ENCODE data around the gene GATAD1. TPM values are rescaled to one million over a fixed set of nuclear protein-coding genes. Genes with fewer than 3 reads are reported as not detected.
"Not testable (repeated sequence)": the region's sequence is repeated elsewhere in the genome, so short reads cannot be mapped to it uniquely, and the experiment has no call there.

Gene GATAD1
- total RNA-seq, 2 donors from 2014 or later: 44.0 to 72.3 TPM

- TF ChIP-seq CTCF (IDR thresholded peaks at IDR 0.05): no peak
- H3K9me3 ChIP-seq: no peaks in the 10 kb centered on the region
- H3K4me1 ChIP-seq (ENCODE audit: control insufficient read depth in 1 of 2, low read depth in 2 of 2): no peaks in the 10 kb centered on the region
- no peaks in the 10 kb centered on the region for H3K27me3 ChIP-seq (replicated peaks; ENCODE audit: insufficient read depth)
- no peak for DNase-seq (ENCODE audit: low spot score)
- ATAC-seq (ENCODE audit: insufficient number of reproducible peaks, low FRiP score, low read depth): no peak
- H3K4me3 ChIP-seq: no peak overlapping the region
- H3K27ac ChIP-seq: no peak overlapping the region
- peaks cover 4% of the 10 kb centered on the region for H3K36me3 ChIP-seq
Measured at GRCh38 chr7:92404170-92404614, 43.1 kb upstream of the GATAD1 start.

- no peak for DNase-seq (ENCODE audit: low spot score)
- Histone ChIP-seq H3K4me1 (ENCODE audit: control insufficient read depth in 1 of 2, low read depth in 2 of 2) (no peaks in the 10 kb centered on the region), H3K9me3 (no peaks in the 10 kb centered on the region), H3K27me3 (replicated peaks; ENCODE audit: insufficient read depth) (no peaks in the 10 kb centered on the region), H3K4me3 (no peak overlapping the region), H3K36me3 (no peaks in the 10 kb centered on the region), H3K27ac (no peak overlapping the region)
- no peak for TF ChIP-seq CTCF (IDR thresholded peaks at IDR 0.05)
- ATAC-seq (ENCODE audit: insufficient number of reproducible peaks, low FRiP score, low read depth): no peak
Measured at GRCh38 chr7:92409357-92409756, 37.9 kb upstream of the GATAD1 start.

- H3K4me3 ChIP-seq; H3K27ac ChIP-seq; H3K36me3 ChIP-seq; H3K9me3 ChIP-seq; DNase-seq (ENCODE audit: low spot score); H3K27me3 ChIP-seq (replicated peaks; ENCODE audit: insufficient read depth); ATAC-seq (ENCODE audit: insufficient number of reproducible peaks, low FRiP score, low read depth); H3K4me1 ChIP-seq (ENCODE audit: control insufficient read depth in 1 of 2, low read depth in 2 of 2): not testable (repeated sequence)
Measured at GRCh38 chr7:92410162-92410561, 37.1 kb upstream of the GATAD1 start.

- Histone ChIP-seq H3K4me3 (no peak overlapping the region), H3K27me3 (replicated peaks; ENCODE audit: insufficient read depth) (no peaks in the 10 kb centered on the region), H3K36me3 (no peaks in the 10 kb centered on the region), H3K27ac (no peak overlapping the region), H3K9me3 (no peaks in the 10 kb centered on the region), H3K4me1 (ENCODE audit: control insufficient read depth in 1 of 2, low read depth in 2 of 2) (no peaks in the 10 kb centered on the region)
- no peak for TF ChIP-seq CTCF (IDR thresholded peaks at IDR 0.05)
- DNase-seq (ENCODE audit: low spot score): no peak
- no peak for ATAC-seq (ENCODE audit: insufficient number of reproducible peaks, low FRiP score, low read depth)
Measured at GRCh38 chr7:92412745-92413144, 34.5 kb upstream of the GATAD1 start.

GRCh38 chr7:92413550-92413949 is 33.7 kb upstream of the GATAD1 start:
- no peak for ATAC-seq (ENCODE audit: insufficient number of reproducible peaks, low FRiP score, low read depth)
- no peak for DNase-seq (ENCODE audit: low spot score)

More at GRCh38 chr7:92413550-92413949, 33.7 kb upstream of the GATAD1 start:
- H3K27me3 ChIP-seq (replicated peaks; ENCODE audit: insufficient read depth): no peaks in the 10 kb centered on the region
- TF ChIP-seq CTCF (IDR thresholded peaks at IDR 0.05): no peak
- no peak overlapping the region for H3K27ac ChIP-seq
- no peaks in the 10 kb centered on the region for H3K4me1 ChIP-seq (ENCODE audit: control insufficient read depth in 1 of 2, low read depth in 2 of 2)
- no peaks in the 10 kb centered on the region for H3K36me3 ChIP-seq
- no peaks in the 10 kb centered on the region for H3K9me3 ChIP-seq
- H3K4me3 ChIP-seq: no peak overlapping the region
